Stimulated activated CD4-positive, alpha-beta T cell treated with anti-CD3 and anti-CD28 coated beads, Interleukin-4, amount 100 ng/mL, for 1 hour (primary cell): ENCODE measurements around the gene NHLRC2.
A peak's percentile ranks its signal among the peaks of the same experiment; 100 is the strongest.
"Not testable (repeated sequence)": the region's sequence is repeated elsewhere in the genome, so short reads cannot be mapped to it uniquely, and the experiment has no call there.

Source experiments
- DNase-seq: peaks from one replicate; pipeline ENCODE4 v3.0.0-alpha.2; 2020

Gene NHLRC2, protein sequence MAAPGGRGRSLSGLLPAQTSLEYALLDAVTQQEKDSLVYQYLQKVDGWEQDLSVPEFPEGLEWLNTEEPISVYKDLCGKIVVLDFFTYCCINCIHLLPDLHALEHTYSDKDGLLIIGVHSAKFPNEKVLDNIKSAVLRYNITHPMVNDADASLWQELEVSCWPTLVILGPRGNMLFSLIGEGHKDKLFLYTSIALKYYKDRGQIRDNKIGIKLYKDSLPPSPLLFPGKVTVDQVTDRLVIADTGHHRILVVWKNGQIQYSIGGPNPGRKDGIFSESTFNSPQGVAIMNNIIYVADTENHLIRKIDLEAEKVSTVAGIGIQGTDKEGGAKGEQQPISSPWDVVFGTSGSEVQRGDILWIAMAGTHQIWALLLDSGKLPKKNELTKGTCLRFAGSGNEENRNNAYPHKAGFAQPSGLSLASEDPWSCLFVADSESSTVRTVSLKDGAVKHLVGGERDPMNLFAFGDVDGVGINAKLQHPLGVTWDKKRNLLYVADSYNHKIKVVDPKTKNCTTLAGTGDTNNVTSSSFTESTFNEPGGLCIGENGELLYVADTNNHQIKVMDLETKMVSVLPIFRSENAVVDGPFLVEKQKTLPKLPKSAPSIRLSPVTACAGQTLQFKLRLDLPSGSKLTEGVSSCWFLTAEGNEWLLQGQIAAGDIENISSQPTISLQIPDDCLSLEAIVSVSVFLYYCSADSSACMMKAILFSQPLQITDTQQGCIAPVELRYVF

DNA sequence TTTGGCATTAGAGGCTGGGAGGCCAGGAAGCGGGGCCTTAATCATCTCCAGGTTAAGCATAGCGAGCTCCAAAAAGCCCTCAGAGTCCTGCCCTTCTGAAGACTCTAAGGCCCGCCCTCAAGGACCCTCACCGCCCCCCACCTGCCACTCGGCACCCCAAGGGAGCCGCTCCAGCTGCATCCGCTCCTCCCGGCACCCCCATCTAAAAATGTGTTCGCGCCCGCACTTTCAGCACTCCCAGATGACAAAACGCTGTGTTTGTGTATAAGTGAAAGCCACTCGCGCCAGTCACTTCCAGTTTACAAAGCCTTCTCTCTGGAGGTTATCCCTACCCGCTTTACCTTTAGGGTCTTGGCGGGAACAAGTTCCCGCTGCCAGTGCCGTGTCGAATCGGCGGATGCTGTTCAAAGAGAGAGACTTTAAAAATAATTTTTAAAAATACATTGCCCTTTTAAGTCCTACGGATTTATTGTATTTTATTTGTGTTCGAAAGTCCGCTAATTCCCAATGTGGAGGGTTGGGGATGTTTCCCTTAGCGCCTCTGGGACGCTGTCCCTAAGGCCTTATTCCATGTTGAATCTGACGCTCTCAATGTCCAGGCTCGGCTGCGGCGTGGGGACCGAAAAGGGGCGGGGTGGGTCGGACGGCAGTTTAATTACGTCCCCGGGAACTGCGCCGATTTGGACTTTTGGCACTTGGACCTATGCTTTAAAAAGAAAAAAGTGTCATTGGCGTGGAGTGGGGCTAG lies at the start of gene NHLRC2, which contains the start of gene DCLRE1A:
Gene NHLRC2 (plus strand): TSS at position 649 of the 748 bp plus-strand sequence. CDS start 212 bp downstream, outside the sequence.
Gene DCLRE1A (minus strand): TSS at position 70 of the 748 bp plus-strand sequence. CDS start 900 bp downstream, outside the sequence.
- peak; percentile 68 for DNase-seq

DNA sequence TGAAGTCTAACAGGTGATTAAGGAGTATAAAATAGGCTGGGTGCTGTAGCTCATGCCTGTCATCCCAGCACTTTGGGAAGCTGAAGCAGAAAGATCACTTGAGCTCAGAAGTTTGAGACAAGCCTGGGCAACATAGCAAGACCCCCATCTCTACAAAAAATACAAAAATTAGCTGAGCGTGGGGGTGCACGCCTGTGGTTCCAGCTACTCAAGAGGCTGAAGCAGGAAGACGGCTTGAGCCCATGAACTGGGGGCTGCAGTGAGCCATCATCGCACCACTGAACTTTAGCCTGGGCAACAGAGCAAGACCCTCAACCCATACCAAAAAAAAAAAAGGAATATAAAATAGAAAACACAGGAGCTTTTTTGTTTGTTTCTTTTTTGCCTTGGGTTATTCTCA lies 48.0 kb upstream of the NHLRC2 start:
- no peak for DNase-seq

DNA sequence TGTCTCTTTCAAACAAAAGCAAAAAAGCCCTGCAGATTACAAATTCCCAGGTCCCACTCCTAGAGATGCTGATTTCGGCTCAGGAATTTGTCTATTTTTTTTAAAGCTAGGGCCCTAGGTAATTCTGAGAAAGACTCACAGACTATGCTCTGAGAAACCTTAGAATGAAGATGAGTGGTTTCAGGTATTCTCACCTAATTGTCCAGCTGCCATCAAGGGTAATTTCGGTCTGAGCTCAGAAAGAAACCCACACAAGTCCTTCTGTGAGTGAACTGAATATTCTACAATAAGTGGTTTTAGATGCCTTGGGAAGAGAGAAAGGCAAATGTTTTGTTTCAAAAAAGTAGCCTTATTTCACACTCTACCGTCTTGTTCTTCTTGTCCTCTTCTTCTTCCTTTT lies 46.3 kb upstream of the NHLRC2 start:
- DNase-seq = no peak

DNA sequence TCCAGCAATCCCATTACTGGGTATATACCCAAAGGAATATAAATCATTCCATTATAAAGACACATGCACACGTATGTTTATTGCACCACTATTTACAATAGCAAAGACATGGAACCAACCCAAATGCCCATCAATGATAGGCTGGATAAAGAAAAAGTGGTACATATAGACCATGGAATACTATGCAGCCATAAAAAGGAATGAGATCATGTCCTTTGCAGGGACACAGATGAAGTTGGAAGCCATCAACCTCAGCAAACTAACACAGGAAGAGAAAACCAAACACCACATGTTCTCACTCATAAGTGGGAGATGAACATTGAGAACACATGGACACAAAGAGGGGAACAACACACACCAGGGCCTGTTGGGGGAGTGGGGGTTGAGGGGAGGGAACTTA lies 39.8 kb upstream of the NHLRC2 start:
- not testable (repeated sequence) for DNase-seq

DNA sequence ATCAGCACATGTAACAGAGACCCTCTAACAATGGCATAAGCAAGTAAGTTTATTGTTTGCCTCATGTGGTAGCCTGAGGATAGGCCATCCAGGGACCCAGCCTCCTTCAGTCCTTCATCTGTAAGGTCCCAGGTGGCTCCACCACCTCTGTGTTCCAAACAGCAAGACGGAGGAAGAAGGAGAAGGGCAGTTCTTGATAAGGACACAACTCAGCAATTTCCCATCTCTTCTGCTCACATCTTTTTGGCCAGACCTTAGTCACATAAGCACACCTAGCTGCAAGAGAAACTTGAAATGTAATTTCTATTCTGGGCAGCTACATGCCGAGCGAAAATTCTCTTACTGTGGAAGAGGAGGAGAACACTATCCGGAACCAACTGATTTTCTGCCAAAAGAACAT lies 34.5 kb upstream of the NHLRC2 start:
- DNase-seq = no peak

DNA sequence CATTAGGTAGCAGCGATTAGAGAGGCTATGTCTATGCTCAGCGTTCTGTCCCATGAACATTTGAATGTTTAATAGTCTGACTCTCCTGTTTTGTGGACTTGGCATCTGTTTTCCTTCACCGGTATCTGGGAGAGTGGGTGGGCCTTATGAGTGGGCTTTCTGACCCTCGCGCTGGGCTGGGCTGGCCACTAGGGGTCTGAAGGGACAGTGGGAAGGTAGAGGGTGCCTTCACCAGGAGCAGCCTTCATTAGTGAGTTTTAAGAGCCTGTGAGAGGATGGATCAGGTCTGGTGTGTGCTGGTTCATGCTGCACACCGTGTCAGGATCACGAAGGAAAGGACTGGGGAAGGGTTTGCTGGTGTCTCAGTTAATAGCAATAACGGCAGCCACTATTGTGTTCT lies 34.0 kb upstream of the NHLRC2 start:
- no peak for DNase-seq

DNA sequence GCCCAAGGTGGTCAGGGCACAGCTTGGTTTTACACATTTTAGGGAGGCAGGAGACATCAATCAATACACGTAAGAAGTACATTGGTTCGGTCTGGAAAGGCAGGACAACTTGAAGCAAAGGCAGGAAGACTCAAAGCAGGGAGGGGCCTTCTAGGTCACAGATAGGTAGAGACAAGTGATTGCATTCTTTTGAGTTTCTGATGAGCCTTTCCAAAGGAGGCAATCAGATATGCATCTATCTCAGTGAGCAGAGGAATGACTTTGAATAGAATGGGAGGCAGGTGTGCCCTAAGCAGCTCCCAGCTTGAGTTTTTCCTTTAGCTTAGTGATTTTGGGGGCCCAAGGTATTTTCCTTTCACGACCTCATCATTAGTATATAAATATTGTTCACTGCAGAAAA lies 33.2 kb upstream of the NHLRC2 start:
- DNase-seq = not testable (repeated sequence)

DNA sequence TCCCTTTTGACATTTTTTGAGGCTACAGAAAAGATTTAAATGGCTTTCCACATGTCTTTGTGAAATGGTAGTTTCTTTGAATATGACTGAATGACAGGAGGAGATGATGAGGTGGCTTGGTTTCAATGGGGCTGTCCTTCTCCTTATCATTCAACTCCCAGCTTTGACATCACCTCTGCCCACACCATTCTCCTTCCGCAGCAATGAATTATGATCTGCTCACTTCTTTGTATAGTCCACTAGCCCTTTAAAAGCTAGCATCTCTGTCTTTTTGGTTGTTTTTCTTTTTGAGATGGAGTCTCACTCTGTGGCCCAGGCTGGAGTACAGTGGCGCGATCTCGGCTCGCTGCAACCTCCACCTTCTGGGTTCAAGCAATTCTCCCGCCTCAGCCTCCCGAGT lies 32.3 kb upstream of the NHLRC2 start:
- DNase-seq = no peak

DNA sequence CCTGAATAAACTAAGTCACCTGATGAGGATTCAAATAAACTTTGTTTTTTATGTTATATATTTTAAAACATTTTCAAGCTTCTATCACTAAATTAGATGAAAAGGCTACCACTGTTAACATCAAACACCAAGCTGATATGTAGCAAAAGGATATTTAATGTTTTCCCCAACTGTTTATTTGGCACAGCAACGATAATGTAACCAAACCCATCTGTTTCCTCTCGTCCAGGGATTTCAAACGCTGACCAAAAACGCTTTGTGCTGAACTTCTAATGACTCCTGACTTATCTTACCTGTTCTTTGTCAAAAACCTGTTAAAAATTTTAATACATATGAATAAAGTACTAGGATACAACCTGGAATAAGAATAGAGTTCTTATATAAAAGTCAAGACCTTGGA lies 31.1 kb upstream of the NHLRC2 start:
- no peak for DNase-seq

DNA sequence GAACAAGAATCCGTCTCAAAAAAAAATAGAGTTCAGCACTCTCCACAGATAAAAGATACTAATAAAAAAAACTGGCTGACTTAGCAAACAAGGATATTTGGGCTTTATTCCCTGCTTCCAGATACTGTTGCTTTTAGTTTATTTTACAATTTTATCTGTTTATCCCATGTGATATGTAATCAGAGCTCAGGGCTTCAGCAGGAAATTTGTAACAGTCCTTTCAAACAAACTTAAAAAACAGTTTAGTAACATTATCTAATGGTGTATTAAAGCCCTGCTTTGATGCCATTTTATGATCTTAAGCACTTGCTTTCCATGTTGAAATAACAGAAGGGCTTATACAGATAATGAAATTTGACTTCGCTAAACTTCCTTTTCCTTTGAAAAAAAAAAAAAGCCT lies 28.7 kb upstream of the NHLRC2 start:
- DNase-seq = no peak

DNA sequence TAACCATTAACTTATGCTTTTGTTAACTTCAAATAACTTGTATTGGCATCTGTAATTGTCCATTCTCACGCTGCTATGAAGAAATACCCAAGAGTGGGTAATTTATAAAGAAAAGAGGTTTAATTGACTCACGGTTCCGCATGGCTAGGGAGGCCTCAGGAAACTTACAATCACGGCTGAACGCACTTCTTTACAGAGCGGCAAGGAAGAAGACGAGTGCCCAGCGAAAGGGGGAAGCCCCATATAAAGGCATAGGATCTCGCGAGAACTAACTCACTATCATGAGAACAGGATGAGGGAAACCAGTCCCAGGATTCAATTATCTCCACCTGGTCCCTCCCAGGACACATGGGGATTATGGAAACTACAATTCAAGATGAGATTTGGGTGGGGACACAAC lies 25.9 kb upstream of the NHLRC2 start:
- not testable (repeated sequence) for DNase-seq

DNA sequence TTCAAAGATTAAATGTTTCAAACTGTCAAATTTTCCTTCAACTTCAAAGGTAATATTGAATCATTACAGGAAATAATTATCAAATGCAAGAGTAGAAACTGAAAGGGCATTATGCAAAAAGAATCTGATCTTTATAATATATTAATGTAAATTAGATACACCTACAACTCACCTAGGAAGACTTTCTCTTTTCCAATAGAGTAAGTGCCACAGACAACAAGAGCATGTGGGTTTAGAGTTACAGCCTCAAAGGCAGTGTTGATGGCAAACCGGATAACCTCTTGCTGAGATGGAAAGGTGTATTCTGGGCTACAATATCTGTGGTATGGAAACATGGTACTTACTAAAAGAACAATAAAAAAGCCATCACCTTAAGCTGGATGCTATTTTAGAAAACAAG lies 12.3 kb upstream of the NHLRC2 start:
- DNase-seq = no peak

DNA sequence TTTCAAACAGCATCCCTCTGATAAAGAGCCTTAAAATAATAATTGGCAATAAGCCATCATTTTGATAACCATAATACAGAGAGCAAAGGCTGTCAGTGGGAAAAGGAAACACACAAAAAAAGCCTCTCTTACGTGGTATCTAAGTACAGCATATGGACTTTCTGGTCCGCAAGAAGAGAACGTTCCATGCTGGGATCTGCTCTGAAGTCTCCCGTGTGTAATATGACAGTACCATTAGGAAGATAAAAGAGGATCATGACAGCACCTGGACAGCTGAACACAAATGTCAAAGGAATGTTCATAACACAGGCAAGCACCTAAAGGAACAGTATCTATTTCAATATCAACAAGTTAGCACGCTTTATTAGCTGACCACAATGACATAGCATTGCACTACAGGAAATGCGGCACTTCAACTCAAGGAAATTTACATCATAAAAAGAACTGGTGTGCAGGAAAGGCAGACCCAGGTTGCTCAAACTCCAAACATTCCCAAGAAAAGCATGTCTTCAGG lies 10.4 kb upstream of the NHLRC2 start:
- DNase-seq = no peak

DNA sequence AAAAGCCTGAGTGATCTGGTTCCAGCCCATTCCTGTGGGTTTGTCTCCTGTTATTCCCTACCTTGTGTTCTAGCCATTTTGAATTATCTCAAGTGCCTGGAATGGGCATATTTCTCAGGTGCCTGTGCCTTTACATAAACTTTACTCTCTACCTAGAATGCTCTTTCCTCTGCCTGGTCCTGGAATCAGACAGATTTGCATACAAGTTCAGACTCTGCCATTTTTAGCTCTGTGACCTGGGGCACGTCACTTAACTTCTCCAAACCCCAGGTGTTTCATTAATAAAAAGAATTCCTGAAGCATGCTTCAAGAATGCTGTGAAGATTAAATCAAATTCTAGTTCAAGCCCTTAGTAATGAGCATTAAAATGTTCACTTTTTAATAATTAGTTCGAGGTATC lies 8.4 kb upstream of the NHLRC2 start:
- no peak for DNase-seq

DNA sequence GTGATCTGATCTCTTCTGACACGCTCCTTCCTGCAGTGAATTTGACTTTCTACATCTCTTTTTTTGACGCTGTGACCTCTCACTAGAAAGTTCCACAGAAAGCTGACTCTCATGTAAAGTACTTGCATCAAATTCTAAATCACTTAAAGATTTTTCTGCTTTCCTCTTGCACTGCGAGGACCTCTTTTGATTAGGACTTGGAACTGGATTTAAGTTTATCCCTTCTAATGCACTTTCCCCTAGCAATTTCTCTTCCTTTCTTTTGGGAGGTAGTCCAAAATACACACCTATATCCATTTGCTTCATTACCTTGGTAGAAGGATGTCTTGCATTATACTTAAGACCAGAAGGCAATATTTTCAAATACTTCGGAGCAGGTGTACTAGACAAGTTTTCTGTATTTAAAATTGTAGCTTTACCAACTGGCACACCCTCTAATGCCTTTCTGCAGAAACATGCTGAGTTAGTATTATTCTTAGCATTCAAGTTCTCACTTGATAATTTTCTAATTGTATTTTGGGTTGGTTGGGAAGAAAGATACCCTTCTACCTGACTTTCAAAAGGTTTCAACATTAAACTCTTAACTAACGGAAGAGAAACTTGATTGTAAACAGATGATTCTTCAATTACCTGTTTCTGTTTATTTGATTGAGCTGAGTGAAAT lies 5.2 kb upstream of the NHLRC2 start:
- DNase-seq = no peak

DNA sequence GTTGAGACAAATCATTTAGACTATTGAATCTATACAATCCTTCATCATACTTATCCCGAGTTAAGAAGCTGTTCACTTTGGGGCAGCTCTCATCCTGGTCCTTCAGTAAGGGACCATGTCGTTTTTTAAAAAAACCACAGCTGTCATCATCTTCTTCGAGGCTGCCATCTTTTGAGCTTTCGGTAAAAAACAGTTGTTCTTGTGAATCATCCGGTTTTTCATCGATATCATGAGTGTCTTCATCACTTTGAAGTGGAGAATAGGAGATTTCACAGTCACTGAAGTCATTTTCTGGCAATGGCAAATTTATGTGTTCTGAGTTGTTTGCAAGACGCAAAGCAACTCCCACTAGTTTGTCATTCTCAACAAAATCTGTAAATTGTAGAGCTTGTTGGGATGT lies 4.5 kb upstream of the NHLRC2 start:
- no peak for DNase-seq

DNA sequence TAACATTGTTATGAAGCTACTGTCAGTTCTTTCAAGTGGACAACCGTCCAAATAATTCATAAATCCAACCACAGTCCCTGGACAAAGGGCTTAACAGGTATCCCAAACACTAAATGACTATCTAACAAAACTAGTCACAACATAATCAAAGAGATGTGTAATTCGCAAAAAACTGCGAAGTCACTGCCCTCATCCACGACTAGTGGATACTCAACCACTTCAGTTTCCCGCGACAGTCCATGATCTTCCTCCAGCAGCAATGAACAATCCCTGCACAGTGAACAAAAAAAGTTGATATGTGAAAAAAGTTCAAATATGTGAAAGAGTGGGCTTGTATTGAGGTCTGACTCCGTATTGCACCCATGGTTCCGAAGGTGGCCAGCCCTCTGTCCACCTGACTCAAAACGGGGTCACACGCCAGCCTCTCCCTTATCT lies 866 bp upstream of the NHLRC2 start:
- no peak for DNase-seq

DNA sequence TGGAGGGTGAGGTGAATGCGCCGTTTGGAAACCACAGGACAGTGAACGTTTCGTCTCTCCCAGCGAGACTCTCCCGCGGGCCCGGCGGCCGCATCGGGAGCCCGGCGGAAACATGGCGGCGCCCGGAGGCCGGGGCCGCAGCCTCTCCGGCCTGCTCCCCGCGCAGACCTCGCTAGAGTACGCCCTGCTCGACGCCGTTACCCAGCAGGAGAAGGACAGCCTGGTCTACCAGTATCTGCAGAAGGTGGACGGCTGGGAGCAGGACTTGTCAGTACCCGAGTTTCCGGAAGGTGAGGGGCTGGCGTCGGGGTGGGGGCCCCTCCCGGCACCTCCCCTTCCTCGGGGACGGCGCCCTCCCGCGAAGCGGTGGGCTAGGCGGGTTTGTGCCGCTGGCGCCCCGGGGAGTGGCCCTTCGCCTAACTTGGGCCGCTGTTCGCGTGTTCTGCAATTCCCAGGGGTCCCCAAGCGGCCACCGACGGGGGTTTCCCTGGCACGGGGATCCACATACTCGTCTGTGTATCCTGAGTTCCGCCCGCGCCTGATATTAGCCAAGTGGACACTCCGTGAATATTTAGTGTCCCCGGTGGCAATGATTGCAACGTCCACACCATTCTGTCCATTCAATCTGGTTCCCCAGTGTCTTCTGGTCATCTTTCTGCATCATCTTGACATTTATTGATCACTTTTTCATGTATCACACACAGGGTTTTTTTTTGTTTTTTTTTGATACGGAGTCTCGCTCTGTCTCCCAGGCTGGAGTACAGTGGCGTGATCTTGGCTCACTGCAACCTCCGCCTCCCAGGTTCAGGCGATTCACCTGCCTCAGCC lies 514 bp downstream of the NHLRC2 start:
- DNase-seq = peak; percentile 41

DNA sequence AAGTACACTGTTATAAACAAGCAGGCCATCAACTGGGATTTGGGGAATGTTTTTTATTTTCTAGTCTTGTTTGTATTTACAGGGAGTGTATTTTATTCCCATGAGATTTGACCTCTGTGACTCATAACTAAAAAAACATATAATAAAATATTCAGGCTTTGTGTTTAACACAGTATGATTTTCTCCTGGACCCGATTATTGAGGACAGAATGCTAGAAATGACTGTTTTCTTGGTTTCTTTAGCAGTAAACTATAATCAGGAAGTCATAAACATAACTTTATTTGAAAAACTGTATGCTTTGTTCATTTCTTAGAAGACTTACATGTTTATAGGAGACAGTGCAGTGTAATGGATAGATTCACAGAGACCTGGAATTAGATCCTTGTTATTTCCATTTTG lies 2.1 kb downstream of the NHLRC2 start:
- DNase-seq = no peak

DNA sequence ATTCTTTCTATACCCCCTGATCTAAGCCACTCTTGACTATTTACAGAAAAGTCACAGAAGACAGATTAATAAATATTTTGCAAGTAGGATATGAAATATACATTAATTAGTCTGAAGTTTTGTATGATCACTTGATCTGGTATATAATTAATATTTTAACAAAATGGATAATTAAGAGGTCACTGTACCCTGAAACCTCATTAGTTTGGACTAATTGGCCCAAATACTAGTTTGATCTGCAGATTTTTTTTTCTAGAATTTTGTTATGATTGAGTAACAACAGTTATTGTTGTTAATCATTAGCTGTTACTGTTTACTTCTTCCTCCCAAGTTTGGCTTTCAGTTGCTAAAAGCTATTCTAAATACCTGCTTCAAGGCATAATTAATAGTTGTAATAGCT lies 2.7 kb downstream of the NHLRC2 start:
- no peak for DNase-seq

DNA sequence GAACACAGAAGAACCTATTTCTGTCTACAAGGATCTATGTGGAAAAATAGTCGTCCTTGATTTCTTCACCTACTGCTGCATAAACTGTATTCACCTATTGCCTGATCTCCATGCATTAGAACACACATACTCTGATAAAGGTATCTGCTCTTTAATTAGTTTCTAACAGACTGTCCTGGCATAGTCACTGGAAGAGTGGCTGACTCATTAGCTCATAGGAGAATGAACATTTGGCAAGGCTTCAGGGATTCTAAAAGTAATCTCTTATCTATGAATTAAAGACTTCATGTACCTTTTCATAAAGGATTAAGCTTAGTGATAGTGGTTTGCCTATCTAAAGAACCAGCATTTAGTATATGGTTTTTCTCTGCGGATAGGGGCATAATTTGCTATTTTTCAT lies 4.1 kb downstream of the NHLRC2 start:
- DNase-seq = no peak

DNA sequence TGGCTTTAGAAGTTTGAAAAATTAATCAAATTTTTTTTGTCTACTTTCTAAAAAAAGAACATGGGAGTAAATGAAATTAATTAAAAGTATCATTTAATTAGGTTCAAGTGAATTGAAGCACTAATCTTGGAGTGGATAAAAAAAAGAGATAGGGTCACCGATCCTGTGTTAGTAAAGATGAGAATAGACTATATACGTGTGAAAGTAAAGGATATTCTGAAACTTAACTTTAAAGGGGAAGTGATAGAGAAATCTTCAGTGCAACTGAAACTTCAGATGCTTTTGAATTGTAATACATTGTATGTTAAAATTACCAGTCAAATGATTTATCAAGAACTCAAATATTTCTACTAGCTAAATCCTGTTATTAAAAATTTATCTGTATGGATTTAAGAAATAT lies 4.8 kb downstream of the NHLRC2 start:
- no peak for DNase-seq
